ENCODE results near the gene ERMAP. TPM values are rescaled to one million over a fixed set of nuclear protein-coding genes. Genes with fewer than 3 reads are reported as not detected.

Gene ERMAP
- total and polyA plus RNA-seq, 10 of the 15 experiments (the other 5 are each of a cell fraction or from before 2014, with no cell fraction given) = 1.4 to 6.8 (median 4.1) TPM

DNA sequence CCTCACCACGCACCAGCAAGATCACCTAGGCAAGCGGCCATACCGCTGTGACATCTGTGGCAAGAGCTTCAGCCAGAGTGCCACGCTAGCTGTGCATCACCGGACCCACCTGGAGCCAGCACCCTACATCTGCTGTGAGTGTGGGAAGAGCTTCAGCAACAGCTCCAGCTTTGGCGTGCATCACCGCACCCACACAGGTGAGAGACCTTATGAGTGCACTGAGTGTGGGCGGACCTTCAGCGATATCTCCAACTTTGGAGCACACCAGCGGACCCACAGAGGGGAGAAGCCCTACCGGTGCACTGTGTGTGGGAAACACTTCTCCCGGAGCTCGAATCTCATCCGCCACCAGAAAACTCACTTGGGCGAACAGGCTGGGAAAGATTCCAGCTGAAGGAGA, 34.5 kb downstream of the ERMAP start:
- no peak overlapping the region for H3K4me3 ChIP-seq
- H3K9ac ChIP-seq (ENCODE audit: control insufficient read depth, insufficient read depth, low read length) = no peak overlapping the region
- DNase-seq (ENCODE audit: low read depth, low spot score) (no peak), ATAC-seq (no peak), FAIRE-seq (no peak)
- no peaks in the 10 kb centered on the region for H3K27me3 ChIP-seq (replicated peaks in 1 of 2; ENCODE audit: control insufficient read depth in 2 of 2, insufficient read depth in 2 of 2, low read length in 1 of 2)
- ChIA-PET SMC1A (ENCODE audit: uncharacterized antibody, unreplicated experiment) (interaction anchor here (0.6 to 1.6 kb wide), 2 partner anchors 14 to 20 kb away, joined by 3 to 5 read pairs; no protein-coding TSS in a partner anchor), CTCF (interaction anchor here (0.8 to 1.6 kb wide), 3 partner anchors 15 to 72 kb away, joined by 3 to 5 read pairs (median 3); no protein-coding TSS in a partner anchor), RAD21 (ENCODE audit: unreplicated experiment) (no interaction called here), POLR2A (no interaction called here)
- H3K9me3 ChIP-seq (replicated peaks; ENCODE audit: control insufficient read depth, insufficient read depth, low read length) = no peaks in the 10 kb centered on the region; the same call in 1 of the 3 replicates
- no TSS peak for BruUV-seq (replicated peaks)
- H3K36me3 ChIP-seq (ENCODE audit: control insufficient read depth in 2 of 2, insufficient read depth in 2 of 2, low read length in 1 of 2) = peaks cover 8 to 10% of the 10 kb centered on the region in 2 experiments; a peak in 3 of 4 replicates
- 81% methylated on average over 15 of the region's 15 CpGs for WGBS (ENCODE audit: insufficient coverage, insufficient replicate concordance, low lambda C conversion rate, missing lambda C conversion rate)
- in situ Hi-C loops (cut with MboI) (no loop called here), intact Hi-C loops (cut with micrococcal nuclease; ENCODE audit: unreplicated experiment) (no loop called here)
- no peak overlapping the region for H3K4me2 ChIP-seq (ENCODE audit: control insufficient read depth, insufficient read depth)
- H2AFZ ChIP-seq (ENCODE audit: control insufficient read depth, low read depth, low read length) = no peak overlapping the region
- peaks cover 6% of the 10 kb centered on the region; the same call in 1 of the 2 replicates for H3K4me1 ChIP-seq (ENCODE audit: control insufficient read depth, insufficient read depth, low read length)
- H4K20me1 ChIP-seq (ENCODE audit: control insufficient read depth, insufficient read depth) = no peaks in the 10 kb centered on the region
- no peak overlapping the region for H3K27ac ChIP-seq (ENCODE audit: control insufficient read depth, insufficient read depth)
- H3K79me2 ChIP-seq (ENCODE audit: control insufficient read depth, insufficient read depth, low read length) = peaks cover 27% of the 10 kb centered on the region
- TF ChIP-seq JUNB (IDR thresholded peaks at IDR 0.05) (no peak), RAD21 (IDR thresholded peaks at IDR 0.05; ENCODE audit: insufficient read depth, low read depth, low read length) (no peak), ZBTB40 (IDR thresholded peaks at IDR 0.05; ENCODE audit: borderline replicate concordance) (no peak), NFYA (IDR thresholded peaks at IDR 0.05; ENCODE audit: borderline replicate concordance, low read depth, low read length) (no peak), MYC (IDR thresholded peaks at IDR 0.05; ENCODE audit: insufficient read depth, insufficient read length, insufficient replicate concordance, low read length, severe bottlenecking) (no peak), RCOR1 (conservative IDR thresholded peaks at IDR 0.05; ENCODE audit: low read depth, low read length) (no peak), RB1 (IDR thresholded peaks at IDR 0.05; ENCODE audit: borderline replicate concordance) (no peak), EED (IDR thresholded peaks at IDR 0.05; ENCODE audit: low read depth) (no peak), MYB (IDR thresholded peaks at IDR 0.05; ENCODE audit: borderline replicate concordance, low read depth, low read length) (no peak), STAT3 (IDR thresholded peaks at IDR 0.05; ENCODE audit: low read depth, low read length) (no peak), TARDBP (IDR thresholded peaks at IDR 0.05; ENCODE audit: borderline replicate concordance) (no peak), IRF5 (IDR thresholded peaks at IDR 0.05; ENCODE audit: borderline replicate concordance) (no peak)
- TF ChIP-seq, protein P1, sequence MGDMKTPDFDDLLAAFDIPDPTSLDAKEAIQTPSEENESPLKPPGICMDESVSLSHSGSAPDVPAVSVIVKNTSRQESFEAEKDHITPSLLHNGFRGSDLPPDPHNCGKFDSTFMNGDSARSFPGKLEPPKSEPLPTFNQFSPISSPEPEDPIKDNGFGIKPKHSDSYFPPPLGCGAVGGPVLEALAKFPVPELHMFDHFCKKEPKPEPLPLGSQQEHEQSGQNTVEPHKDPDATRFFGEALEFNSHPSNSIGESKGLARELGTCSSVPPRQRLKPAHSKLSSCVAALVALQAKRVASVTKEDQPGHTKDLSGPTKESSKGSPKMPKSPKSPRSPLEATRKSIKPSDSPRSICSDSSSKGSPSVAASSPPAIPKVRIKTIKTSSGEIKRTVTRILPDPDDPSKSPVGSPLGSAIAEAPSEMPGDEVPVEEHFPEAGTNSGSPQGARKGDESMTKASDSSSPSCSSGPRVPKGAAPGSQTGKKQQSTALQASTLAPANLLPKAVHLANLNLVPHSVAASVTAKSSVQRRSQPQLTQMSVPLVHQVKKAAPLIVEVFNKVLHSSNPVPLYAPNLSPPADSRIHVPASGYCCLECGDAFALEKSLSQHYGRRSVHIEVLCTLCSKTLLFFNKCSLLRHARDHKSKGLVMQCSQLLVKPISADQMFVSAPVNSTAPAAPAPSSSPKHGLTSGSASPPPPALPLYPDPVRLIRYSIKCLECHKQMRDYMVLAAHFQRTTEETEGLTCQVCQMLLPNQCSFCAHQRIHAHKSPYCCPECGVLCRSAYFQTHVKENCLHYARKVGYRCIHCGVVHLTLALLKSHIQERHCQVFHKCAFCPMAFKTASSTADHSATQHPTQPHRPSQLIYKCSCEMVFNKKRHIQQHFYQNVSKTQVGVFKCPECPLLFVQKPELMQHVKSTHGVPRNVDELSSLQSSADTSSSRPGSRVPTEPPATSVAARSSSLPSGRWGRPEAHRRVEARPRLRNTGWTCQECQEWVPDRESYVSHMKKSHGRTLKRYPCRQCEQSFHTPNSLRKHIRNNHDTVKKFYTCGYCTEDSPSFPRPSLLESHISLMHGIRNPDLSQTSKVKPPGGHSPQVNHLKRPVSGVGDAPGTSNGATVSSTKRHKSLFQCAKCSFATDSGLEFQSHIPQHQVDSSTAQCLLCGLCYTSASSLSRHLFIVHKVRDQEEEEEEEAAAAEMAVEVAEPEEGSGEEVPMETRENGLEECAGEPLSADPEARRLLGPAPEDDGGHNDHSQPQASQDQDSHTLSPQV (IDR thresholded peaks at IDR 0.05) = no peak
